ENCODE measurements around the gene CEBPG.

The CEBPG gene

DNA sequence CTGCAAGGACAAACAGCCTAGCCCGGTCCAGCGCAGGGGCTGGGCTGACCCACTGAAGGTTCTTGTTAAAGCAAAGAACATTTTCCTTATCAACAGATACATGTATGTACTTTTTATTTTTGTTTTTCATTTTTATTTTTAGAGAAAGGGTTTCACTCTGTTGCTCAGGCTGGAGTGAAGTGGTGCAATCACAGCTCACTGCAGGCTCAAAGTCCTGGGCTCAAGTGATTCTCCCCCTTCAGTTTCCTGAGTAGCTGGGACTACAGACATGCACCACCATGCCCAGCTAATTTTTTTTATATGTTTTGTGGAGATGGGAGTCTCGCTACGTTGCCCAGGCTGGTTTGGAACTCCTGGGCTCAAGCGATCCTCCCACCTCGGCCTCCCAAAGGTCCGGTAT is 47.9 kb downstream of the CEBPG start:
- DNase-seq (ENCODE audit: low spot score) = no peak

DNA sequence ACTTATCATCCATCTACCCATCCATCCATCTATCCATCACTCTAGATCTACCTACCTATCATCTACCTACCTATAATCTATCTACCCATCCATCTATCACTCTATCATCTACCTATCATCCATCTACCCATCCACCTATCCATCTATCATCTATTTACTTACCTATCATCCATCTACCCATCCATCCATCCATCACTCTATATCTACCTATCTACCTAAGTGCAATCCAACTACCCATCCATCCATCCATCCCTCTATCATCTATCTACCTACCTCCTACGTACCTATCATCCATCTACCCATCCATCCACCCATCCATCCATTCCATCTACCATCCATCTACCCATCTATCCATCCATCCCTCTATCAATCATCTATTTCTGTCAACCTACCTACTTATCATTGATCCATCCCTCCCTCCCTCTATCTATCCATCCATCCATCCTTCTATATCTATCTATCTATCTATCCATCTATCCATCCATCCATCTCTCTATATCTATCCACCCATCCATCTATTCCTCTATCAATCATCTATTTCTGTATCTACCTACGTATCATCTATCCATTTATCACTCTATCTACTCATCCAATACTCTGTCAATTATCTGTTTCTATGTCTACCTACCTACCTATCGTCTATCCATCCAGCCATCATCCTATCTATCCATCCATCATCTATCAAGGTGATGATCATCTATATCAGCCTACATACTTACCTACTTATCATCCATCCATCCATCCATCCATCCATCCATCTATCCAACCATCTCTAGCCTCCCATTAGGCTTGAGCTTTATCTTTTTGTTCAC is 49.1 kb downstream of the CEBPG start:
- no peak for DNase-seq (ENCODE audit: low spot score)

GRCh38 chr19:33424181-33424580 is 50.7 kb downstream of the CEBPG start:
- no peak for DNase-seq (ENCODE audit: low spot score)

GRCh38 chr19:33426621-33427361 is 53.3 kb downstream of the CEBPG start:
- no peak for DNase-seq (ENCODE audit: low spot score)

GRCh38 chr19:33427801-33428626 is 54.5 kb downstream of the CEBPG start:
- no peak for DNase-seq (ENCODE audit: low spot score)

GRCh38 chr19:33428627-33429125 is 55.2 kb downstream of the CEBPG start:
- DNase-seq (ENCODE audit: low spot score) = no peak

GRCh38 chr19:33429891-33430673 is 56.6 kb downstream of the CEBPG start:
- DNase-seq (ENCODE audit: low spot score) = no peak

- peak; percentile 69 for DNase-seq (ENCODE audit: low spot score)
Measured at GRCh38 chr19:33430674-33431277, 57.3 kb downstream of the CEBPG start.

DNA sequence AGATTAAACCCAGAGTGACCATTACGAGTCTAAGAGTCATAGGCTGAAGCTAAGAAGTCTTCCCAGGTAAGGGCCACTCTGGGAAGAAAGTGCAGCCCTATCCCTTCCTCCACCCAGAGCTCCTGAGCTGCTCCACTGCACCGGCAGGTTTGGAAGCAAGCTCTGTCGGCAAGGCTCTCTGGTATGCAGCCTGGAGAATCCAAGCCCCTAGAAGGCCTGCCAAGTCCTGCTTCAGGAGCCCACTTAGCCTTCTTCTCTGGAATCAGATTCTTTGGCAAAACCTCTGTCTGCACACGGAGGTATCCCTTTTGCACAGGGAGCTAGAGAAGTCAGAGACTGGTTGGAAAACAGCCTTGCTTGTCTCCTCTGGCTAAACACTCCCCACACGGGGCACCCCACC is 58.5 kb downstream of the CEBPG start:
- no peak for DNase-seq (ENCODE audit: low spot score)

Data from germinal center (tissue), 1 donor.